Astrocyte (in vitro differentiated cells and primary cell): Measurements from ENCODE around the gene HES1. TPM values are rescaled to one million over a fixed set of nuclear protein-coding genes. Genes with fewer than 3 reads are reported as not detected.
"Not testable (repeated sequence)": the region's sequence is repeated elsewhere in the genome, so short reads cannot be mapped to it uniquely, and the experiment has no call there.

ENCODE experiments used
- DNase-seq: peaks from one replicate; pipeline ENCODE4 v3.0.0-alpha.2; 2010; ENCODE audit warnings: low read depth
- FAIRE-seq: peaks from 2 replicates; lab custom pipeline; 2011; peaks lifted over from hg19 to GRCh38; lab: Jason Lieb, UNC
- H2AFZ ChIP-seq: 2 replicates; pipeline ENCODE4 v1.6.0; 2012; ENCODE audit warnings: low read depth, low read length, inconsistent platforms
- H3K27ac ChIP-seq: 2 replicates; pipeline ENCODE4 v1.5.1; 2011; ENCODE audit warnings: low read depth, low read length, inconsistent platforms
- H3K27me3 ChIP-seq: 2 replicates; pipeline ENCODE4 v1.6.0; 2011; ENCODE audit warnings: low read length, inconsistent platforms; ENCODE audit not compliant: insufficient read depth
- H3K36me3 ChIP-seq: 2 replicates; pipeline ENCODE4 v1.5.1; 2011; ENCODE audit warnings: low read length, inconsistent platforms; ENCODE audit not compliant: insufficient read depth
- H3K4me1 ChIP-seq: 2 replicates; pipeline ENCODE4 v1.5.1; 2011; ENCODE audit warnings: low read length, inconsistent platforms; ENCODE audit not compliant: insufficient read depth
- H3K4me2 ChIP-seq: 2 replicates; pipeline ENCODE4 v1.6.0; 2012; ENCODE audit warnings: low read length, inconsistent platforms
- H3K4me3 ChIP-seq: 2 replicates; pipeline ENCODE4 v1.5.1; 2011; ENCODE audit warnings: low read depth, mild to moderate bottlenecking, low read length, inconsistent platforms; ENCODE audit not compliant: insufficient read depth
- H3K79me2 ChIP-seq: 2 replicates; pipeline ENCODE4 v1.6.0; 2012; ENCODE audit warnings: mild to moderate bottlenecking, low read length, inconsistent platforms; ENCODE audit not compliant: insufficient read depth
- H3K9ac ChIP-seq: 2 replicates; pipeline ENCODE4 v1.6.0; 2012; ENCODE audit warnings: mild to moderate bottlenecking, low read length, inconsistent platforms
- H3K9me3 ChIP-seq: 2 replicates; pipeline ENCODE4 v1.5.1; 2012; ENCODE audit warnings: low read depth, mild to moderate bottlenecking, low read length, inconsistent platforms; ENCODE audit not compliant: insufficient read depth
- H4K20me1 ChIP-seq: 2 replicates; pipeline ENCODE4 v1.6.0; 2012; ENCODE audit warnings: low read length, inconsistent platforms; ENCODE audit not compliant: insufficient read depth
- H3K27ac Mint-ChIP-seq: one replicate; pipeline ENCODE4 v1.8.0; 2021; ENCODE audit warnings: mild to moderate bottlenecking, mixed read lengths; ENCODE audit not compliant: unreplicated experiment
- H3K27me3 Mint-ChIP-seq: one replicate; pipeline ENCODE4 v1.8.0; 2021; ENCODE audit warnings: low read depth, mixed read lengths; ENCODE audit not compliant: unreplicated experiment
- H3K36me3 Mint-ChIP-seq: one replicate; pipeline ENCODE4 v1.8.0; 2021; ENCODE audit warnings: low read depth, mixed read lengths; ENCODE audit not compliant: unreplicated experiment
- H3K4me1 Mint-ChIP-seq: one replicate; pipeline ENCODE4 v1.8.0; 2021; ENCODE audit warnings: low read depth, mixed read lengths; ENCODE audit not compliant: unreplicated experiment
- H3K4me3 Mint-ChIP-seq: one replicate; pipeline ENCODE4 v1.8.0; 2021; ENCODE audit warnings: mild to moderate bottlenecking, moderate library complexity, mixed read lengths; ENCODE audit not compliant: unreplicated experiment
- H3K9me3 Mint-ChIP-seq: one replicate; pipeline ENCODE4 v1.8.0; 2021; ENCODE audit warnings: mild to moderate bottlenecking, mixed read lengths; ENCODE audit not compliant: unreplicated experiment
- EZH2 ChIP-seq: IDR thresholded peaks from 2 replicates; pipeline ENCODE4 v1.6.1; 2012; ENCODE audit warnings: mild to moderate bottlenecking, low read length, inconsistent platforms; ENCODE audit not compliant: insufficient read depth
- total RNA-seq: library from RNA; stranded (reverse); gene quantifications from 2 replicates; pipeline ENCODE4 v1.2.1, GENCODE V29; 2021
- TF ChIP-seq, protein P1 (sequence below): IDR thresholded peaks from 2 replicates; pipeline ENCODE4 v1.5.1; 2011; ENCODE audit warnings: low read depth, mild to moderate bottlenecking, inconsistent platforms, low read length, moderate library complexity; ENCODE audit not compliant: insufficient read depth

HES1 gene
- total RNA-seq, 1 donor from 2014 or later = 46.5 TPM

- Histone ChIP-seq H3K4me3 (no peak overlapping the region), H2AFZ (no peak overlapping the region), H4K20me1 (no peaks in the 10 kb centered on the region), H3K27me3 (no peaks in the 10 kb centered on the region), H3K9me3 (peaks cover 2% of the 10 kb centered on the region), H3K4me2 (peak overlapping the region; percentile 14), H3K9ac (peak overlapping the region; percentile 19), H3K27ac (no peak overlapping the region), H3K36me3 (no peaks in the 10 kb centered on the region), H3K79me2 (no peaks in the 10 kb centered on the region), H3K4me1 (peaks cover 48% of the 10 kb centered on the region)
- peaks cover 44% of the 10 kb centered on the region for H3K4me1 Mint-ChIP-seq
- H3K36me3 Mint-ChIP-seq = no peaks in the 10 kb centered on the region
- H3K27me3 Mint-ChIP-seq = peaks cover 28% of the 10 kb centered on the region
- peak; percentile 83 for DNase-seq
- H3K27ac Mint-ChIP-seq = peak overlapping the region; percentile 98
- TF ChIP-seq, protein P1, sequence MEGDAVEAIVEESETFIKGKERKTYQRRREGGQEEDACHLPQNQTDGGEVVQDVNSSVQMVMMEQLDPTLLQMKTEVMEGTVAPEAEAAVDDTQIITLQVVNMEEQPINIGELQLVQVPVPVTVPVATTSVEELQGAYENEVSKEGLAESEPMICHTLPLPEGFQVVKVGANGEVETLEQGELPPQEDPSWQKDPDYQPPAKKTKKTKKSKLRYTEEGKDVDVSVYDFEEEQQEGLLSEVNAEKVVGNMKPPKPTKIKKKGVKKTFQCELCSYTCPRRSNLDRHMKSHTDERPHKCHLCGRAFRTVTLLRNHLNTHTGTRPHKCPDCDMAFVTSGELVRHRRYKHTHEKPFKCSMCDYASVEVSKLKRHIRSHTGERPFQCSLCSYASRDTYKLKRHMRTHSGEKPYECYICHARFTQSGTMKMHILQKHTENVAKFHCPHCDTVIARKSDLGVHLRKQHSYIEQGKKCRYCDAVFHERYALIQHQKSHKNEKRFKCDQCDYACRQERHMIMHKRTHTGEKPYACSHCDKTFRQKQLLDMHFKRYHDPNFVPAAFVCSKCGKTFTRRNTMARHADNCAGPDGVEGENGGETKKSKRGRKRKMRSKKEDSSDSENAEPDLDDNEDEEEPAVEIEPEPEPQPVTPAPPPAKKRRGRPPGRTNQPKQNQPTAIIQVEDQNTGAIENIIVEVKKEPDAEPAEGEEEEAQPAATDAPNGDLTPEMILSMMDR = no peak
- TF ChIP-seq EZH2 = no peak
- peak overlapping the region; percentile 8 for H3K4me3 Mint-ChIP-seq
- FAIRE-seq = no peak
- no peaks in the 10 kb centered on the region for H3K9me3 Mint-ChIP-seq
Measured at GRCh38 chr3:194091141-194091540, 44.8 kb upstream of the HES1 start.

DNA sequence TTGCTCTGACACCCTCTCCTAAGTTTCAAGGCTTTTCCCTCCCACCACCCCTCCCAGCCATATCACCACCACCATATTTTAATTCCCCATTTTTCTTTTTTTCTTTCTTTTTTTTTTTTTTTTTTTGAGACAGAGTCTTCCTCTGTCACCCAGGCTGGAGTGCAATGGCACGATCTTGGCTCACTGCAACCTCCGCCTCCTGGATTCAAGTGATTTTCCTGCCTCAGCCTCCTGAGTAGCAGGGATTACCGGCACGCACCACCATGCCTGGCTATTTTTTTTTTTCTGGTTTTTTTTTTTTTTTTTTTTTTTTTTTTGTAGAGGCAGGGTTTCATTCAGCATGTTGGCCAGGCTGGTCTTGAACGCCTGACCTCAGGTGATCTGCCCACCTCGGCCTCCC, 44.1 kb upstream of the HES1 start:
- peaks cover 25% of the 10 kb centered on the region for H3K27me3 Mint-ChIP-seq
- peaks cover 38% of the 10 kb centered on the region for H3K4me1 Mint-ChIP-seq
- not testable (repeated sequence) for H3K79me2 ChIP-seq, H3K4me2 ChIP-seq, DNase-seq, H4K20me1 ChIP-seq, H3K4me3 ChIP-seq, H3K27ac ChIP-seq, FAIRE-seq, H2AFZ ChIP-seq, H3K4me3 Mint-ChIP-seq, H3K36me3 Mint-ChIP-seq, H3K27me3 ChIP-seq, H3K36me3 ChIP-seq, H3K27ac Mint-ChIP-seq, H3K9me3 ChIP-seq, H3K9ac ChIP-seq, H3K9me3 Mint-ChIP-seq
- H3K4me1 ChIP-seq = peaks cover 41% of the 10 kb centered on the region

- Histone ChIP-seq H3K27me3 (peaks cover 5% of the 10 kb centered on the region), H3K79me2 (no peaks in the 10 kb centered on the region), H3K4me1 (peaks cover 31% of the 10 kb centered on the region), H3K4me3 (no peak overlapping the region), H3K36me3 (no peaks in the 10 kb centered on the region), H3K27ac (no peak overlapping the region), H3K9me3 (peaks cover 2% of the 10 kb centered on the region), H2AFZ (no peak overlapping the region), H4K20me1 (no peaks in the 10 kb centered on the region), H3K4me2 (no peak overlapping the region), H3K9ac (no peak overlapping the region)
- Mint-ChIP-seq H3K4me3 (no peak overlapping the region), H3K27me3 (peaks cover 32% of the 10 kb centered on the region), H3K27ac (no peak overlapping the region), H3K9me3 (no peaks in the 10 kb centered on the region), H3K4me1 (peaks cover 33% of the 10 kb centered on the region), H3K36me3 (no peaks in the 10 kb centered on the region)
- FAIRE-seq (no peak), DNase-seq (no peak)
- no peak for TF ChIP-seq EZH2
- TF ChIP-seq, protein P1 = no peak
Measured at GRCh38 chr3:194092881-194093301, 43.1 kb upstream of the HES1 start.
